HuH-7.5 (cell line): ENCODE results near the gene FOXJ3.
A peak's percentile ranks its signal among the peaks of the same experiment; 100 is the strongest.

Source experiments
- DNase-seq: peaks from one replicate; pipeline ENCODE4 v3.0.0; 2011; ENCODE audit warnings: low spot score

FOXJ3 gene

DNA sequence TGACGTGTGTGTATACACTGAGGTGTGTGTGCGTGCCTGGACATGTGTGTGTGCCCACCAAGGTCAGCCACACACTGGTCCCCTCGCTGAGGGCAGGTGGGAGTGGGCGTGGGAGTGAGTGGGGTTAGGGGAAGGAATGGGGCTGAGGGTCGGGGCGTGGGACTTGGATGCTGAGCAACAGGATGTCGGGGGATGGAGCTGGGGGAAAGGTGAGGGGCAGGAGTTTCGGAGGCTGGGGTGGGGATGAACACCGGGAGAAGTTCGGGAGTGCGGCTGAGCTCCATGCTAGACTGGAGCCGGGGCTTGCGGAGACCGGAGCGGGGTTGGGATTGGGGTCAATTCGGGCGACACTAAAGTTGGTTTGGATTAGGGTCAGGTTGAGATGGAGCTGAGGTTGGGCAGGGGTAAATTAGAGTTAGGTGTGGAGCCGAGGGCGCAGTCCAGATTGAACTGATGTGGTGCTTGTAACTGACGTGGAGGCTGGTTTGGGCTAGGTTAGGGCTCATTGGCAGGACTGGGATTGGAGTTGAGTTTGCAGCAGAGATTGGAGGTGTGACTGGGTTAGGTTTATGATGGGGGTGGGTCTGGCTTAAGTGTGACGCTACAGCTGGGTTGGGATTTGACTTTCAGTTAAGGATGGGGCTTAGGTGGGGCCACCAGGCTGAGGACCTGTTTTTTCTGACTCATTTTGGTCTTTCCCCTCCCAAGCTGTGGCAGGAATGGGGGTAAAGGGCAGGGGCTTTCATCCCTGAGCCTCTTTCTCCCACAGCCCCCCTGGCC, 167.2 kb downstream of the FOXJ3 start:
- no peak for DNase-seq

DNA sequence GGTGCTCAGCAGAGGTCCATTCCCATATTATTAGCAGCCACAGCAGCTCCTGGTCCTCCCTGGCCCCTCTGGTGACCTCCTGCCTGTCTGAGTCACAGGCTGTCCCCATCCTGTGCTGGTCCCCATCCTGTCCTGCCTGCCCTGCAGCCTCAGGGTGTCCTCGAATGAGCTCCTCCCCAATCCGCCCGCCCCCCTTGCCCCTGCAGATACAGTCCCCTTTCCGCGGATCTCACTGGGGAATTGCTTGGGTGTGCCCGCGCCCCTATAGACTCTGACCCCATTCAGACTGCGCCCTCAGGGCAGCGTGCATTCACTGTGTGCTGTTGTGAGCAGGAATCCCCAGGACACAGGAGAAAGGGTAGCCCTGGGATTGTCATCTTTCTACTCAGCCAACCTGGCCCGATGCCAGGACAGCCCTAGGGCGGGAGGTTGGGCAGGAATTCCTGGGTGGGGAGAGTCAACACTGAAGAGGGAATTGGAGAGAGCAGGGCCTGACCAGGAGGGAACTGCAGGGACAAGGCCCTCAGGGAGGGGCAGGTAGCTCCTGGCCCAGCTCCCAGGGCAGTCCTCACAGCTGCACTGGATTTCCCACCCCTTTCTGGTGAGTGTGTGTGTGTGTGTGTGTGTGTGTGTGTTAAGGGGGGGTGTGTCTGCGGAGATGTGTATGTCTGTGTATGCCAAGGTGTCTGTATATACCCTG, 169.4 kb downstream of the FOXJ3 start:
- peak; percentile 73 for DNase-seq

DNA sequence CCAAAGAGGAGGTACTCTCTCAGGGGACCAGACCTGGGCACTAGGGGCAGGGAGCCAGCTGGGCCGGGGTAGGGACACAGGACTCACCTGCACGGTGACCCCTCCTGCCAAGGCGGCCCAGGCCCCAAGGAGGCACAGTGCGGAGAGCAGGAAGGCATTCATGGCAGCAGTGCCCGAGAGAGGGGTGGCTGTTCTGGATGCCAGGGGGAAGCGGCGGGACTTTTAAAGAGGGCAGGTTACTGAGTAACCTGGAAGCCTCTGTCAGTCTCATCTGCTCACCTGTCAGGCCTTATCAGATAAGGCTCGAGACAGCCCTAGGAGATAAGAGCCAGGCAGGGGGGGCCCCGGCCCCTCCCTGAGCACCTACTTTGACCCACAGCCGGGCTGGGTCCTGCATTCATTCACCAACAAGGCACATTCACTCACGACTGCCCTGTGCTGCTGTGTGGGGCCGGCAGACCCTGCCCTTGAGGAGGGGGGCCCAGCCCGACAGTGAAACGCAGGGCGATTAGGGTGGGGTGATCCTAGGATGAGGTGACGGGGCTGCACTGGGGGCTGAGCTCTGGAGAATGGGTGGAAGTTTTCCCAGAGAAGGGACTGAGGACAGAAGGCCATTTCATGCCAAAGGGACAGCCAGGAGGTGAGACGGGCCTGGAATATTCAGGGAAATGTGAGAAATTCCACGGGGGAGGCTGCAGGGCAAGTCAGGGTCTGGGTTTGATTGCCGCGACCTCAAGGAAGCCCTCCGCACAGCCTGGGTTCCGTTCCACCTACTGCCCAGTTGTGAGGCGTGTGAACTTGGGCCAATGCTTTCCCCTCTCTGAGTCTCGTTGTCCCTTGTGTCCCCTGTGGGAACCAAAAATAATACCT, 170.2 kb downstream of the FOXJ3 start, which contains the start of gene GUCA2A:
TSS of gene GUCA2A (minus strand) at position 195 of the 870 bp plus-strand sequence. CDS start at position 162, 33 bp downstream.
- DNase-seq: no peak

DNA sequence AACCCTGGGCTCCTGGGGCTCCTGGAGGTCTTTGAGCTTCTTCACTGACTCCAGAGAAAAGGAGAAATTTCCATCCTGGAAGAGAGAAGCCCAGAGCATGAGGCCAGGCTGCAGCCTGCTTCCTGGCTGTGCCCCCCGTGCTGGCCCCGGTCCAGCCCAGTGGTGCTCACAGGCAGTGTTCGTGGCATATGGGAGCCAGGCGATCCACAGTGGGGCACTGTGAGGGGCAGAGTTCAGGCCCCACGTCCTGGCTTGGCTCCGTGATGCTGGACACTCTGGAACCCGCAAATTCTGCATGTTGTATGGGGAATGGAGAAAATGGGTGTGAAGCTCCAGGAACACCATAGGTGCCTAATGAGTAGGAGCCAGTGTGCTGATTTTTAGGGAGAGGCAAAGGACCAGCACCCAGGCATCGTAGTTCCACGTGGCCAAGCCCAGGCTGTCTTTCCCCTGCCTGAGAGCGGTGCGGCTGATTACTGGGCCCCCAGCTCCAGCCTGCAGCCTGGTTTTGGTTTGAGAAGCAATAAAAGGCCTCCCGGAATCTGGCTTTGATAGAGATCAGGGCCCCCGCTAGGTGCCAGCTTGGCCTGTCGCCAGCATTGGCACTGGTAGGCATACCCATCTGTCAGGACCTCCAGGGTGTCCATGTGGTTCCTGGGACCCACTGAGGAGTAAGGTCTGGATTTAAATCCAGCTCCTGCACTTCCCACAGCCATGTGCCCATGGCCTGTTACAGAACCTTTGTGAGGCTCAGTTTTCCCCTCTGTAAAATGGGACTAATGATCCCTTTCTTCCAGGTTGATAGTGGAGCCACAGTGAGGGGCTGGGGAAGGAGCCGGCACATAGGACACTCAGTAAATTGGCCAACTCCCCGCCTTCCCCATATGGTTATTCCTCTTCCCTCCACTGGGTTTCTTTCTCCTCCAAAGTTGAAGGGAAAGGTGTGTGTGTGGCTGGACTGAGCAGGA, 171.2 kb downstream of the FOXJ3 start:
- no peak for DNase-seq

DNA sequence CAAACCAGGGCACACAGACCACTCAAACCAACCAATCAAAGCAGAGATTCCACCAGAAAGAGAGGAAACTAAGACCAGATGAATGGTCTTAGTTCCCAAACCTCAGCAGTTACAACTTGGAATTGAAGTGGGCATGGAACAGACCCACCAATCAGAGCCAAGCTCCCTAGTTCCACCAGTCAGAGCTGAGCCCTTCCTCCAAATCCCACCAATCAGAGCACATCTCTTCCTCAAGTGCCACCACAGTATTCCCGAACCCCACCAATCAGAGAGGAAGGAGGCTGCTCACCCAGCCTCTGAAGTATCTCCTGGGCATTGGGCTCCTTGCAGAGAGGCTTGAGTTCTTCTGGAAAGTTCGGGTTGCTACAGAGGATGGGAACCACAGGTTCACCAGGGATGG, 171.9 kb downstream of the FOXJ3 start:
- no peak for DNase-seq

DNA sequence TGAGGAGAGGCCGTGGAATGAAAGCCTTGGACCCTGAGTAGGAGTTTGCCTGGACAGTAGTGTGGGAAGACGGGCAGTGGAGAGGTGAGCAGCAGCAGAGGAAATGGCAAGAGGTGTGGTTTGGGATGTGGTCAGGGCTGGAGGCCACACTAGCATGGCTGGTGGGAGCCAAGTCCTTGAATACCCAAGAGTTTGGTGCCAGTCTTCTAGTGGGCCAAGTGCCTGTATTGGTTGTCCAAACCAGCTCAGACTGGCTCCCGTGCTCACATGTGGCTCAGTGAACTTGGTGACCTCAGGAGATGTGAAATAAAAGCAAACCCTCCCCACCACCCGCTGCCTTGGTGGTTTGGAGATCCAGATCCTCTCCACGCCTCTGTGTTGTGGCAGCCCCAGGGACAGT, 172.9 kb downstream of the FOXJ3 start:
- DNase-seq: no peak

DNA sequence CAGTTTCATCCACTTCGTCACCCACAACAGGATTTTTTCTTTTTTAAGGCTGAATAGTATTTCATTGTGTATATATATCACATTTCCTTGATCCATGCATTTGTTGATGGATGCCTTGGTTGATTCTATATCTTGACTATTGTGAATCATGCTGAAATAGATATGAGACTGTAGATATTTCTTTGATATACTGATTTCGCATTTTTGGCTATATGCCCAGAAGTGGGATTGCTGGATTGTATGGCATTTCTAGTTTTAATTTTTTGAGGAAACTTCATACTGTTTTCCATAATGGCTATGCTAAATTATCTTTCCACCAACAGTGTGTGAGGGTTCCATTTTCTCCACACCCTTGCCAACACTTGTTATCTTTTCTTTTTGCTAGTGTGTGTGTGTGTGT, 176.8 kb downstream of the FOXJ3 start:
- DNase-seq: no peak

DNA sequence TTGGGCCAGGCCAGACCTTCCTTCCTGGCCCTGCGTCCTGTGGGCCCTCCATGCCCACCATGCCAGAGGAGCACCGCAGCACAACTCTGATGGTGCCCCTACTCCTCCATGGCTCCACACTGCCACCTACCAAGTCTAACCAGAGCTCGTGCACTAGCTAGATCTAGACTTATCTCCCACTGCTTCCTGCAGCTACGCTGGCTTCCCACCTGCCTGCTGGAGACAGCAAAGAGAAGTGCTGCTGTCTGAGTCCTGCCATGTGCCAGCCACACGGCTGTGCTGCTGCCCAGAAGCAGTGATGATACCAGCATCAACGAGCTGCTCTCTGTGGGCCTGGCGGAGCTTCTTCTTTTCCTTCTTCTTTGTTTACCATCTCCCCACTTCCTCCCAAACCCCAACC, 177.4 kb downstream of the FOXJ3 start:
- DNase-seq: no peak

DNA sequence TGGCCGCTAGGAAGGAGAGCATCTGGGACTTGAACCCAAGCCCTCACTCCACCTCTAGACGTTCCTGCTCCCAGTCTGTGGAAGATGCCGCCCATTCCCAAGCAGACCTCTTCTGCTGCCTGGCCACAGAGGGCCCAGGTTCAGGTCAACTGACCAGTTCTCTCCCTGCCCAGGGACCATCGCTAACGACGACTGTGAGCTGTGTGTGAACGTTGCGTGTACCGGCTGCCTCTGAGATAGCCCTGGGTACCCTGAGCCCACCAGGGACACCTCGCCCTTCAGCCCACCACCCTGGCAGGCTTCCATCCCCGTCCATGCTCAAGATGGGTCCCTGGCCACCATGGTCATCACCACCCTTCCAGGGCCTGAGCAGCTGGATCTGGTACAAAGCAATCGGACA, 179.7 kb downstream of the FOXJ3 start:
- no peak for DNase-seq

DNA sequence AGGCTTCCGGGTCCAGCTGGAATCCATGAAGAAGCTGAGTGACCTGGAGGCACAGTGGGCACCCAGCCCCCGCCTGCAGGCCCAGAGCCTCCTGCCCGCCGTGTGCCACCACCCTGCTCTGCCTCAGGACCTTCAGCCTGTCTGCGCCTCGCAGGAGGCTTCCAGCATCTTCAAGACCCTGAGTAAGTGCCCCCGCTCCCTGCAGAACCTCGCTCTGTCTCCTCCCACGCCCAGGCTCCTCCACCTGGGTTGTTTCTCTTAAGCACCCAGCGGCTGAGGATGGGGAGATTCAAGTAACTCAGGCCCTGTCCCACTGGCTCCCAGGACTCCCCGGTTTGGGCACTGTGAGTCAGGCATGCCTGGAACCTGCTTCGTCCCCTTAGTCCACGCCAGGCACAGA, 180.3 kb downstream of the FOXJ3 start:
- no peak for DNase-seq

DNA sequence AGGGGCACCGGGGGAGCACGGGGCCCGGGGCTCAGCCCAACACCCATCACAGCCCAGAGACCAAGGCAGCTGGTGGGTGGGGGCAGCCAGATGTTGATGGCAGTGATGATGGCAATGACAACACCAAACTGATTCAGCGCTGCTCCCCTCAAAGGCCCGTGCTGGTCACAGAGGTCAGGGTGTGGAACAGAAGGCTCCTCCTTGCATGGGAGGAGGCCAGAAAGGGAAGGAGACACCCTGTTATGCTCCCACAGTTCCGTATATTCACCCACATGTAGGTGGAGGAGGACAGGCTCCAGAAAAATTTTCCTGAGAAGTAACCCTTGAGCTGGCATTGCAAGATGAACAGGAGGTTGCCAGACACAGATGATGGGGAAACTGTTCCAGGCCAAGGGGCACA, 181.4 kb downstream of the FOXJ3 start:
- DNase-seq: no peak

DNA sequence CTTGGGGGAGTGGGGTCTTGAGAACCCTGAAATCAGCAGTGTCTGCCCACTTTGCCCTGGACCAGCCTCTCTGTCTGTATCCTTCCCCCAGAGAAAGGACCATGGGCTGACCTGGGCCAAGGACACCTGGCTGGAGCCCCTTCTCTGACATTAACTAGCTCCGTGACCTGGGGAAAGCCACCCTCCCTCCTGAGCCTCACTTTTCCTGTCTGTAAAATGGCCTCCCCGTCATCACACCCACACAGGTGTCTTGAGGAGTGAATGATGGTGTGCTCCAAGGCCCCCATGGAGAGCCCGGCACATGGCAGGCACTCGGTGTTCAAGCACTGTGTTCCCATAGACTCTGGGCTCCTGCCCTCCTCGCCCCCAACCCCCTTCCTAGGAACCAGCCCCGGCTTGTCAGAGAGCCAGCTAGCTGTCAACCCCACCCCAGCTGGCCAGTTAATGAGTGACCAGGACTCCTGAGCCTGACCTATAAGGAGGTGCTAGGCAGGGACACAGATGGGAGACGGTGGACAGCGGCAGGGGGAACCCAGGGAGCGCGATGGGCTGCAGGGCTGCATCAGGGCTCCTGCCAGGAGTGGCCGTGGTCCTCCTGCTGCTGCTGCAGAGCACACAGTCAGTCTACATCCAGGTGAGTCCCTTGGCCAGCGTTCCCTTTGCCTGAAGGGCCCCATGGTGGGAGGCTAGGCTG, 182.0 kb downstream of the FOXJ3 start, which contains the start of gene GUCA2B:
TSS of gene GUCA2B (plus strand) at position 504 of the 694 bp plus-strand sequence. CDS start at position 545, 41 bp downstream.
- DNase-seq: no peak

DNA sequence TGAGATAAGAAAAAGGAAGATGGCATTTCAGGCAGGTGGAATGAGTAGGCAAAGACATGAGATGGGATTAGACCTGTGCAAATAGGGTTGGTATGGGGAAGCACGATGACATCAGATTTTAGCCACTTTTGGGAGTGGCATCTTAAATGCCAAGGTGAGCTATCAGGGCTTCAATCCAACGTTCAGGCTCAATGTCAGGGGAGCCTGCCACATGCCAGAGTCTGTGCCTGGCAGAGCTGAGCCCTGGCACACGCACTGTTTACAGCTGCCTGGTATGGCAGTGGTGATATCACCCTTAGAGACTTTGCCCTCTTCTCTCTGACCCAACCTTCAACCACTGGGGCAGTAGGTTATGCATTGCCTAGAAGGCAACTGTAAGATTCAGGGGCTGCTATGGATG, 182.9 kb downstream of the FOXJ3 start:
- no peak for DNase-seq

DNA sequence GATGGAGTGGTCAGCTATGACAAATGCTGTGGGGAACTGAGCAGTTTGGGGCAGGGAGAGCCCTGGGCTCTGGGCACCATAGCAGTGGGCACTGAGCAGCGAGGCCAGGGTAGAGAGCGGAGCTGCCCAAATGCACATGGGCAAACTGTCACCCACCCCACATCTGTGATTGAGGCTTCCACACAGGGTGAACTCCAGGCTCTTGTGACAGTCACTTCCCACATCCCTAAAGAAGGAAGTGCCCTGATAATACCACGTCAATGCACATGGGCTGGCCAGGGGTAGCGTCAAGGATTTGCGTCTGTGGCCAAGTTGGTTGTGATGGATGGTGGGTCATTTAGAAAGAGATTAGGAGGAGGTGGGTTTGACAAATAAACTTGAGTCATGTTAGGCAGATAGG, 184.4 kb downstream of the FOXJ3 start:
- no peak for DNase-seq

DNA sequence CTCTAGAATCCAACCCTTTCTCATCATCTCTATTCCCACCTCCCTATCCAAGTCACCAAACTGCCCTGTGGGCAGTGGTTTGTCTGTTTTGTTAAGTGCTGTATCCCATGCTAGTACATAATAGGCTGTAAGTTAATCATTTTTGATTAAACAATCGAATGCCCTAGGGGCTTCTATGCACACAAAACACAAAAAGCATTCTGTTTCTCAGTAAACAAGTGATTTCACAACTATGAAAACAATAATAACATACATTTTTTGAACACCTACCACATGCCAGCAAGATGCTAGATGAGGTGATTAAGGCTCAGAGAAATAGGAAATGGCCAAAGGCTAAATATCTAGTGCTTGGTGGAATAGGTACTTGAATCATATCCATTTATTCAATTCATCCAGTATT, 186.9 kb downstream of the FOXJ3 start:
- DNase-seq: no peak

DNA sequence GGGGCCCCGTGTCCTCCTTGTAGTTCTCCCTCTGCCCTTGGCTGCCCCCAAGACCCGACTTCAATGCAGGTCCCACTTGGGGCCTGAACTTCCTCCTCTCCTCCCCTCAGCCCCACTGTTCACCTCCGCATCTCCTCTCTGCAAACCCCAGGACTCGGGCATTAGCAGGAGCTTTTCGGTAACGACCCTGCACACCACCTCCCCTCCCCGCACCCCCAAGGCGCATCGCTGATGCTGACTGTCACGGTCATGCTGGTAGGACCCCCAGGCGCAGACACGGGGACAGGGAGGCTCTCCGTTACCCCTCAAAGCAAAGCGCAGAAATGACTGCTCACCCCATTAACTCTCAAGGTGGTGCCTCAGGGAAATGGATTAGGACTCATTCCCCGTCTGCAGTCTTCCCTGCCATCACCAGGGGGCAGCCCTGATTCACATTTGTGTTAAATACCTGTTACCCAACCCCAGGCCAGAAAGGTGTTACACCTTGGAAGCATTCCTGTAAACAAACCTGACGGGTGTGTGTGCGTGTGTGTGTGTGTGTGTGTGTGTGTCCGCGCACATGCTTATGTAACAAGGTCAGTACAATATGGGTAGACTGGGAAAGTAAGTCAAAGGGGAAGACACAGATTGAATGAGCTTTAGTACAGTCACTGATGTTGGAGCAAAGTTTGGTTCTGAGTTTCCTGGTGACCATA, 188.3 kb downstream of the FOXJ3 start:
- DNase-seq: peak; percentile 66

DNA sequence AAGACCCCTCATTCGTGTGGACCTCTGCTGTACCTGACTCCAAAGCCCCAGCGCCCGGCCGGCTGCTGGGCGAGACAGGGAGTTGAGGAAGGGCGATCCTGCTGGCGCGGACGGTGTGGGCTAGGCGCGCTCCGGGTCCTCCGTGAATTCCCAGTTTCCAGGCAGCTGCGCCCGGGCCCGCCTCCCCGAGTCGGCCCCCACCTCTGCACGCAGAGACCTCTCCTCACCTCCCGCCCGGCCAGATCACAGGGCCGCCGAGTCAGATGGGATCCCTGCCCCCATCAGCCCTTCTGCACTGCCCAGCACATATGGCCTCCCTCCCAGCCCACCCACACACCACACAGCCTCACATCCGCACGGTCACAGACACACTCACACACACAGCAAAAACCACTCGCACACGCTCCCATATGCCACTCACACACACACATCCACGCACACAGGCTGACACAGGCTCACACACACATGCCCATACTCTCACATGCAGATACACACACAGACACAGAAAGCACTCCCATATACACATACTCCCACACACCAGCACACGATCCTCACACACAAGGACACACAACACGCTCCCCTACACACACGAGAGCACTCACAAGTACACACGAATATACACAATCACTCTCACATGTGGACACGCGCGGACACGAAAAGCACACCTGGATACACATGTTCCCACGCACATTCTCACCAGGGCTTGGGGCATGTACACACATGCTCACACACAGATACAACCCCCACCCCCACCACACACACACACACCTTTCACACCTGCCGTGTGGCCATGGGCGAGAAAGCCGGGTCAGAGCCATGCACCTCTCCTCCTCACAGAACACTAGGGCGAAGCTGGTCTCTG, 189.0 kb downstream of the FOXJ3 start:
- no peak for DNase-seq

DNA sequence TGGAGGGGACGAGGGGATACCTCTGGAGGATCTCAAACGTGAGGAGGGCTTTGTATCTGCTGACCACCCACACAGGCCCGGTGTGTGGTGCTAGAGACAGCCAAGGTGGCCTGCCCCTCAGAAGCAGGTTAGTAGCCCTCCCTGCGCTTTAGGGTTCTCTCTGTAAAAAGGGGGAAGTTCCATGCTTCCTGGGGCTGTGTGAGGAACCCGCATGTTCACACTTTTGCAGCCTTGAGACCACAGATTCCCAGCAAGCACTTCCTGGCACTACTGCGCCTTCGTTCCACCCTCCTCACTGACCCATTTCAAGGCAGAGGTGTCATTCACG, 189.7 kb downstream of the FOXJ3 start:
- no peak for DNase-seq

DNA sequence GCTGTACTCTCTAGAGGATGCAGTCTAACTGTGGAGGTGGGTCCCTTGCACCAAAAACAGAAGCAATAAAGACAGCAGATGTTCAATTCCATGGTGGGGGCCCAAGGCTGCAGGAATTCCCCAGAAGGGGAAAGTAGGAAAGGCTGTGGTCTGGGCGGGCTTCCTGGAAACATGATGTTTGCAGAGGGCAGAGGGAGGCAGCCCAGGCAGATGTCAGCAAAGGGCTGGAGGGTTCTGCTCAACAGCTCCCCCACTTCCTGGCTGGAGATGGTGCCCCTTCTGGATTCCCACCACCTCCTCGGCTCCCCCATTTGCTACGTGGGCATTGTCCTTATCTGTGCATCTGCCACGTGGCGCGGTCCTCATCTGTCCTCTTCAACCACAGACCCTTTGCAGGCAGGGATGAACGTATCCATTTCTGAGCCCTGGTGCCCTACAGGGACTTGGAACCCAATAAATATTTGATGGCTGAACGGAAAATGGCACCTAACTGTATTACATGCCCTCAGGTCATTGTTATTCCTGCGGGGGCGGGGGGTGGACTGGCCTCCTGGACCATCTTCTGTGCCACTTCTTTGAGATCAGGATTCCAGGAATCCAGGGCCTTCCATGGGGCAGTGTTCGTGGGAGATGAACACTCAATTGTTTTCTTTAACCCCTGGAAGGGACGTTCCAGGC, 190.2 kb downstream of the FOXJ3 start:
- DNase-seq: no peak
